Myocyte (in vitro differentiated cells): ENCODE measurements around the gene CPNE1. TPM values are rescaled to one million over a fixed set of nuclear protein-coding genes. Genes with fewer than 3 reads are reported as not detected.
A peak's percentile ranks its signal among the peaks of the same experiment; 100 is the strongest.

Source experiments
- DNase-seq: peaks from one replicate; pipeline ENCODE4 v3.0.0-alpha.2; 2012; ENCODE audit warnings: low read depth
- total RNA-seq: library from RNA; depleted of rRNA; stranded (reverse); fragments of >200 nt; gene quantifications from 2 replicates; pipeline ENCODE4 v1.2.3, GENCODE V29; 2014

Gene CPNE1
- total RNA-seq, 1 donor from 2014 or later: 117 TPM

GRCh38 chr20:35654415-35654814 lies 10.3 kb downstream of the CPNE1 start:
- DNase-seq: no peak

- no peak for DNase-seq
Measured at GRCh38 chr20:35653893-35654292, 10.8 kb downstream of the CPNE1 start.

GRCh38 chr20:35653430-35653734 lies 11.3 kb downstream of the CPNE1 start:
- no peak for DNase-seq

GRCh38 chr20:35652641-35653429 lies 11.9 kb downstream of the CPNE1 start:
- DNase-seq: no peak

GRCh38 chr20:35651958-35652357 lies 12.7 kb downstream of the CPNE1 start:
- DNase-seq: no peak

- no peak for DNase-seq
Measured at GRCh38 chr20:35650632-35651031, 14.1 kb downstream of the CPNE1 start.

GRCh38 chr20:35648836-35649235 lies 15.9 kb downstream of the CPNE1 start:
- DNase-seq: peak; percentile 18

GRCh38 chr20:35644806-35645205 lies 19.9 kb downstream of the CPNE1 start:
- no peak for DNase-seq

GRCh38 chr20:35643045-35643444 lies 21.7 kb downstream of the CPNE1 start:
- DNase-seq: no peak

- no peak for DNase-seq
Measured at GRCh38 chr20:35641743-35642142, 23.0 kb downstream of the CPNE1 start.

GRCh38 chr20:35640724-35641123 lies 24.0 kb downstream of the CPNE1 start:
- no peak for DNase-seq

GRCh38 chr20:35638751-35639150 lies 25.9 kb downstream of the CPNE1 start:
- DNase-seq: no peak

- DNase-seq: peak; percentile 32
Measured at GRCh38 chr20:35637276-35637675, 27.4 kb downstream of the CPNE1 start.

- no peak for DNase-seq
Measured at GRCh38 chr20:35636095-35636494, 28.6 kb downstream of the CPNE1 start.

- DNase-seq: no peak
Measured at GRCh38 chr20:35635652-35636051, 29.0 kb downstream of the CPNE1 start.

GRCh38 chr20:35632539-35633115 lies 32.1 kb downstream of the CPNE1 start:
- no peak for DNase-seq

GRCh38 chr20:35630636-35631035 lies 34.1 kb downstream of the CPNE1 start:
- no peak for DNase-seq

GRCh38 chr20:35629427-35630145 lies 35.1 kb downstream of the CPNE1 start:
- no peak for DNase-seq

GRCh38 chr20:35627121-35627520 lies 37.6 kb downstream of the CPNE1 start:
- DNase-seq: no peak

- no peak for DNase-seq
Measured at GRCh38 chr20:35626386-35627001, 38.2 kb downstream of the CPNE1 start.

GRCh38 chr20:35625584-35626385 lies 38.9 kb downstream of the CPNE1 start:
- DNase-seq: no peak
